GM20431 (cell line): ENCODE results near the gene CDKAL1.

Experiments
- in situ Hi-C: fragments of 300-500 bp; cut with MseI, MboI; formaldehyde crosslinking; loops from one replicate; pipeline ENCODE4 v1.15.0; 2020; ENCODE audit warnings: low sequenced_read_pairs; ENCODE audit not compliant: unreplicated experiment

Gene CDKAL1

GRCh38 chr6:20927130-20927860 lies 393.0 kb downstream of the CDKAL1 start:
- in situ Hi-C loops, result no loop called here

DNA sequence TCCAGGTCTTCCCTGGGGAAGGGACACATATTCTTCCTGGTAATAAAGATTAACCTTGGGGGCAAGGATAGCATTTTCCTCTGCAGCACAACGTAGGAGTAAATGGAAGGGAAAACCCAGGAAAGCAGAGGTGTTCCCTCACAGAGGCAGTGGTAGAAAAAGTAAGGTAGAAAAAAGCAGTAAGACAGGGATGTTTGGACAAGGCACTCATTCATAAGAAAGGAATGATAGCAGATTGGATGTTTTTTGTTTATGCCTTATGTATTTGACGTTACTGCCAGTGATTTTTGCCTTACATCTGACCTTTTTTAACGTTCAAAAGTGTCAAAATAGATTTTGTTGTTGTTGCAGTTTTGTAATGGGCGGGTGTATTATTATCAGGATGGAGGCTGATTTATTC lies 395.0 kb downstream of the CDKAL1 start:
- in situ Hi-C loops, result no loop called here

GRCh38 chr6:20931093-20931492 lies 396.8 kb downstream of the CDKAL1 start:
- in situ Hi-C loops, result no loop called here

DNA sequence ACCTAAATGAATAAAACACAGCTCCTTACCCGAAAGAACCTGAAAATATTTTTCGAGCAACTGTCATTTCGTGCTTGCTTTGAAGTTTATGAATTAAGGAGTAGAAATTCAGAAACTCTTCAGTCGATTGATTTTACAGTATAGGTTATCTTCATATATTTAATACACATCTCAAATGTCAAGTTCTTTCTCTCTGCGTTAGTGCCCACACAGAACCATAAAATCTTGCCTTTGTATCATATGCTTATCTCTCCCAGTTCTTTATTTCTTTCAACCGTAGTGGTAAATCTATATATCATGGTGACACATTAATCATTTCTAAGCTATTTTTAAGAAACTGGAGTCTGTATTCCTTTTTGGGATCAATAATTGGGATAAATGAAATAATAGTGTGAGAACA lies 397.5 kb downstream of the CDKAL1 start:
- in situ Hi-C loops, result no loop called here

DNA sequence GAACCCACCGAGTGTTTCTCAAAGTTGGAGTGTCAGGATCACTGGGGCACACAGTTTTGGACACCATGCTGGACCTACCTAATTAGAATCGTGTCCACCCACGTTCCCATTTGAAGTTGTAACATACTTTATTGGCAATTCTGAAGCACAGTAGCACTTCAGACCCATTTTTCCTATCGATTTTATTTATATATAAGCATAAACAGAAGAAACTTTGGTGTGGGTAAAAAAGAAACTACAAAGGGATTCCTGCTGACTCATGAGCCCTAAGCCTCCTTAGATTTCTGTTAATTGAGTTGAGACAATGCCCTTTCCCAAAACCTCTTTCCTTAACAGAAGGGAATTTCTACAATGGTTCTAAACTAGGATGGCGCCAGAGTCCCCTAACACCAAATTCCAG lies 398.0 kb downstream of the CDKAL1 start:
- in situ Hi-C loops, result no loop called here

DNA sequence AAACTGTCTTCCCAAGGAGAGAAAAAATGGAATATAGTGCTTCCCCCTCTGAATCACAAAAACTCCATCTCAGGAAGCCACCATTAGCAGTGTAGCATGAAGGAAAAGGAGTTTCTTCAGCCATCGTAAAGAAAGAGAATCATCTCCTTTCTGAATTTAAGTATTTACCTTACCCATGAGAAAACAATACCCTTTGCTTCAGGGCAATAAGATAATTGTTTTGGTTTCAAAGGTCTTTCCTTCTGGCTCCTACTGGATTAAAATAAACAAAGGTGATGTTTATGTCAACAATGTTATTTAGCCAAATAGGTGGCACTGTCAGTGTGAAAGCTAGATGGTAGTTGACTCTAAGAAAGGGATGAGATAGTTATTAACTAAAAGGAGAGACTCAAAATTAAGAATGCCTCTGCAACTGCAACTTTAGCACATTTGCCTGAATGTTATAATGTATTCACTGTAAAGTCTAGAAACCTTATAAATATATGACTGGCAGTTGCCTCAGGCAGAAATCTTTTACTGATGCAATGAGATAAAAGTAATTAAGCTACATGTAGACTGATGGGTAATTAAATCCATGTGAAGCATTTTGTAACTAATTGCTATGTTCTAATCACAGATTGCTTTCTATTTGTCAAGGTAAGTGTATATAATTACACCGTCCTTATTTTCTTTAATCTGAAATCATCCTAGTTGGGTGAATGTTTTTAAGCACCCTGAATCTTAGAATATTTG lies 399.0 kb downstream of the CDKAL1 start:
- in situ Hi-C loops, result no loop called here

- in situ Hi-C loops, result no loop called here
Measured at GRCh38 chr6:20936949-20937348, 402.7 kb downstream of the CDKAL1 start.

DNA sequence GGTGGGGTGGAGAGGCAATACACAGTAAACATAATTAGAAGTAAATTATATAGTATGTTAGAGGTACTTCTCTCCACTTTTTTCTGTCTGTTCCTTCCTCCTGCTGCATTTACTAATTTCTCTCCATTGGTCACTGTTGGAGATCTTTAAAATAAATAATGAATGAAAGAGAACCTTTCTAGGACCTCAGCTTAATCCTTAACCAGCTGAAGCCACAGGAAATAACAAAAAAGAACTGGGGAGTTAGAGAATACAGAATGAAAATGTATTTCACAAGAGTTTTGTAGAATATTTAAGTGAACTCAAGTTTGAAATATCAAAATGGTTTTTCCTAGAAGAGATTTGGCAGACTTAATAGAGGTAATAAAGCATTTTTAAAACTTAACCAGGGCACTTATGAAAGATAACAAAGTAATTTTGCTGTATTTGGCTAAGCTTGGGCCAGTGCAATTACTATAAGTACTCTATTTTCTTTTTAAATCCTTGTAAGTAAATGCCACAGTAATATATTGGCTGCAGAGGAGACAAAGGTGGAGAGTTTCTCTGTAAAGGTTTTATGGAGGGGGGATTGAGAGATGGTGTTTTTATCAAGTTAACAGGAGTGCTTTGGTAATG lies 405.0 kb downstream of the CDKAL1 start:
- in situ Hi-C loops, result no loop called here

GRCh38 chr6:20943040-20943627 lies 408.9 kb downstream of the CDKAL1 start:
- in situ Hi-C loops, result no loop called here

DNA sequence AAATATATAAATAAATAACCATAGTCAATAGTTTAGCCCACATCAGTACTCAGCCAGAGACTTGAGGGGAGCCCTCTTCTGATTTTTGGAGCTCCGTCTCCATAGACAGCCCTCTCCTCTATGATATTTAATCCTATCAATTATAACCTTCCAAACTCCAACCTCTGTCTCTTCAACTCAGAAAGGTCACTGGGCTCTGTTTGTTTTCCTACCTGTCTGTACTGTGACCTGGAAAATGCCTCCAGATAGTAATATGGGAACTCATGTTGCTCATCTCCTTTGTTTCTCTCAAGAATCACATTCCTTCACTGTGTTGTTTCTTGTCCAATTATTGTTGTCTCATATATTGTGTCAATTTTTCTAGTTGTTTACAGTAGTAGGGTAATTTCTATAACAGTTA lies 409.7 kb downstream of the CDKAL1 start:
- in situ Hi-C loops, result no loop called here

DNA sequence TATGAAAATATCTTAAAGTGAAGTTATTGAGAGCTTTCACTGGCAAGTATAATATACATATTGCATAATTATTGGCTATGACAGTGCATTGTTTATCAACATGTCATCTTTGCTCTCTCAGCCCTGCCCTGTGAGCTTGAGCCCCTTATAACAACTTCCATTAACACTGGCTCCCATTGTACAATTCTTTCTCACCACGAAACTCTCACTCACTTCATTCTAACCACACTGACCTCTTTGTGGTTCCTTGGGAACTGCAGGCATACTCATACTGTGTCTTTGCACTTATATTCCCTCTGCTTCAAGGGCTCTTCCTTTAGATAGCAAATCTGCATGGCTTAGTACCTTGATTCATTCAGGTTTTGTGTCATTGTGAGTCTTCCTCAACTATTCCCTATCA lies 411.8 kb downstream of the CDKAL1 start:
- in situ Hi-C loops, result no loop called here

DNA sequence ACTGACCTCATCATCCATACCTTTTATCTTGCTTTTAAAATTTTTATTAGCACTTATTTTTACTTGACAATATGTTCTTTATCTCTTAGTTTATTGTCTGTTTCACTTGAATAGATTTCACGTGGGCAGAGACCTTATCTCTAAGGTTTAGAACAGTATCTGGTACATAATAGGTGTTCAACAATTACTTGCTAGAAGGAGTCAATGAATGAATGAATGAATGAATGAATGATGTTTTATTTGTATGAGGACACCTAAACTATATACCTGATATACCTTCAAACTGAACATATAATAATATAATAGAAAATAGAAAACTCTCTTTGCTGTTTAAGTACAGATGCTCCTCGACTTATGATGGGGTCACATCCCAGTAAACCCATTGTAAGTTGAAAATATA lies 412.6 kb downstream of the CDKAL1 start:
- in situ Hi-C loops, result no loop called here

GRCh38 chr6:20947977-20948376 lies 413.7 kb downstream of the CDKAL1 start:
- in situ Hi-C loops, result no loop called here

- in situ Hi-C loops, result no loop called here
Measured at GRCh38 chr6:20948556-20948955, 414.3 kb downstream of the CDKAL1 start.

DNA sequence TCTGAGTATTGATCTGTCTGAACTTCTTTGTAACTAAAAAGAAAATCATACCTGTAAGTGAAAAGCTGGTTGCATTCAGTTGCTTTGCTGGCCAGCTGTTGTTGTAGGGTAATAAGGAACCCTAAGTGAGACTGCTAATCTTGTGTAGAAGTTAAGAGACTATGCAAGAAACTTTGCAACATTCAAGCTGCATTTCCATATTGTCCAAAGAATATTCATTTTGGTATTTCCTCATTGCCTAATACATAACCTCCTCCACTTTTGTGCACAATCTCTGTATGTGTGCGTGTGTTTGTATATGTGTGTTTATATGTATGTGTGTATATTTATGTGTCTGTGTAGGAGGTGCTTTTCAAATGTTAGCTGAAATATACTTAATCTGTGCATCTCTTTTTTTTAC lies 414.9 kb downstream of the CDKAL1 start:
- in situ Hi-C loops, result no loop called here

- in situ Hi-C loops, result no loop called here
Measured at GRCh38 chr6:20952699-20953474, 418.6 kb downstream of the CDKAL1 start.

DNA sequence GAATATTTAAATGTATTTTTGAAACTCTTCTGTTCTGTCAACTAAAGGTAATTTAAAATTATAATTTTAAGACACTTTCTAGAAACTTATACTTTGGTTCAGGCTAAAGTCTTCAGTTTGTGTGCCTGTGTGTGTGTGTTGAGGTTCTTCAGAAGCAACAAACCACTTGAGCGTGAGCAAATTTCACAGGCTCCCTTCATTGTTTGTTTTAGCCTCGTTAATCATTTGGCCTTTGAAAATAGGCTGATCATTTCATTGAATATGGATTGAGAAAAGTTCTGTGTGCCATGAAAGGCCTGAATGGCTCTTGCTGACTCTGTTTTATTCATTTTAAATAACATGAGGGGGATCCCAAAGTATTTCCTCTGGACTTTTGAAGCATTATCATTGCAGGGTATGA lies 420.1 kb downstream of the CDKAL1 start:
- in situ Hi-C loops, result no loop called here

- in situ Hi-C loops, result no loop called here
Measured at GRCh38 chr6:20955131-20955530, 420.9 kb downstream of the CDKAL1 start.

GRCh38 chr6:20955751-20956150 lies 421.5 kb downstream of the CDKAL1 start:
- in situ Hi-C loops, result no loop called here

- in situ Hi-C loops, result no loop called here
Measured at GRCh38 chr6:20960067-20960466, 425.8 kb downstream of the CDKAL1 start.
